ENCODE data around the gene POGK. TPM values are rescaled to one million over a fixed set of nuclear protein-coding genes. Genes with fewer than 3 reads are reported as not detected.

POGK gene
- total RNA-seq, 1 donor = 36.7 TPM

DNA sequence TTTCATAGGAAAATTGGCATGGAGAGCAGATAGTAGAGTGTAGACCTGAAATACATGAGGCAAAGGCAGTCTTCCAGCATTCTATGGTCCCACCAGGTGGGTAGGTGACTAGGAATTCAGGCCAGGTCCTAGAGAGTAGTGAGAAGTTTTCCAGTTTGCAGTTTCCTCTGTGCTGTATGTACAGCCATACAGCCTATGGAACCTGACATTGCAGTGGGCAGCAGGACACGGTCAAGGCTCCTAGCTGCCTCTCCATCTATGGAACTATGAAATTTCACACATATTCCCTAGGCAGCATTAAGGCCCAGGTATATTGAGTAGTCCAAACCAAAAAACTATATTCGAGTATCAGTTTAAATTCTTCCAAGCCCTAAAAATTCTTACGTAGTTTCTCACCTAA lies 16.3 kb downstream of the POGK start:
- no peak for DNase-seq (ENCODE audit: low read depth)
- no peak overlapping the region for H3K4me3 ChIP-seq (ENCODE audit: low read depth, low read length)
- no peak for TF ChIP-seq CTCF (IDR thresholded peaks at IDR 0.05; ENCODE audit: insufficient read depth, low read depth, low read length)

DNA sequence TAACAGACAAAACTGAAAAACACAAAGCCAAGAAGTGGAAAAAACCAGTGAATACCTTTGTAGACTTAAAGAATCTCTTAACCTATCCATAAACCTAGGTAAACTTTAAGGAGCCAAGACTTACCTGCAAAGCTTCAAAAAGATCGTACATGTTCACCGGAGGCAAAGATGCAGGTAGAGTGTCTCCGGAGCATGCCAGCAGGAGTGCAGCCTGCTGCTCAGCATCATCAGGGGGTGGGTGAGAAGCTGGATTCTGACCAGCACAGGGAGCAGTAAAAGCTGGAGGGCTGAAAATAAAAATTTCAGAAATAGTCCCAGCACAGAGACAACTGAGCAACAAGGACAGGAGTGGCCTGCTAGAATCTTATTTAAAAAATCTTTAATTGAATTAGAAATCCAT lies 18.7 kb downstream of the POGK start:
- no peak overlapping the region for H3K4me3 ChIP-seq (ENCODE audit: low read depth, low read length)
- no peak for DNase-seq (ENCODE audit: low read depth)
- no peak for TF ChIP-seq CTCF (IDR thresholded peaks at IDR 0.05; ENCODE audit: insufficient read depth, low read depth, low read length)

- H3K4me3 ChIP-seq (ENCODE audit: low read depth, low read length) = no peak overlapping the region
- no peak for TF ChIP-seq CTCF (IDR thresholded peaks at IDR 0.05; ENCODE audit: insufficient read depth, low read depth, low read length)
- no peak for DNase-seq (ENCODE audit: low read depth)
Measured at GRCh38 chr1:166858726-166859419, 19.6 kb downstream of the POGK start.

DNA sequence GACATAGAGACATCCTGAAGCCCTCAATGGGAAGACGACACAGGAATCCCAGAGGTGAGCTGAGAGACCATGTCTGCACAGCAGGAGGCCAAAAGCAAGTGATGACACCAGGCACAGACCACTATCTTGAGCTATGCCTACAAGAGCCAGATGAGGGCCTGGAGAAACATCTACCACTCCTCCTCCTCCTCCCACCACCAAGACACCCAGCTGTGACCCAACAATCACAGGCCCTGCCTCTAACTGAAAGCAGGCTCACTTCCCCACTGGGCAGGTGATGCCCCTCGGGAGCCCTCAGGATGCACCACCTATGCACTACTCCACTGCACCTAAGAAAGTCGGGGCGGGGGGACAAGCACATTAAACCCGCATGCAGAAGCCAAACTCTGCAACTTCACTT lies 20.3 kb downstream of the POGK start:
- DNase-seq (ENCODE audit: low read depth) = no peak
- no peak for TF ChIP-seq CTCF (IDR thresholded peaks at IDR 0.05; ENCODE audit: insufficient read depth, low read depth, low read length)
- H3K4me3 ChIP-seq (ENCODE audit: low read depth, low read length) = no peak overlapping the region

- peak; percentile 55 for DNase-seq (ENCODE audit: low read depth)
- no peak overlapping the region for H3K4me3 ChIP-seq (ENCODE audit: low read depth, low read length)
- no peak for TF ChIP-seq CTCF (IDR thresholded peaks at IDR 0.05; ENCODE audit: insufficient read depth, low read depth, low read length)
Measured at GRCh38 chr1:166865926-166866325, 26.7 kb downstream of the POGK start.

GRCh38 chr1:166868639-166869038 lies 29.4 kb downstream of the POGK start:
- DNase-seq (ENCODE audit: low read depth) = no peak
- no peak overlapping the region for H3K4me3 ChIP-seq (ENCODE audit: low read depth, low read length)
- no peak for TF ChIP-seq CTCF (IDR thresholded peaks at IDR 0.05; ENCODE audit: insufficient read depth, low read depth, low read length)
